ENCODE results near the gene UBE2K. TPM values are rescaled to one million over a fixed set of nuclear protein-coding genes. Genes with fewer than 3 reads are reported as not detected.
"Not testable (repeated sequence)": the region's sequence is repeated elsewhere in the genome, so short reads cannot be mapped to it uniquely, and the experiment has no call there.

Gene UBE2K
- total and polyA plus RNA-seq, 2 of the 13 experiments (the other 11 are each of a cell fraction or from before 2014, with no cell fraction given) = 36.2 to 81.0 TPM

DNA sequence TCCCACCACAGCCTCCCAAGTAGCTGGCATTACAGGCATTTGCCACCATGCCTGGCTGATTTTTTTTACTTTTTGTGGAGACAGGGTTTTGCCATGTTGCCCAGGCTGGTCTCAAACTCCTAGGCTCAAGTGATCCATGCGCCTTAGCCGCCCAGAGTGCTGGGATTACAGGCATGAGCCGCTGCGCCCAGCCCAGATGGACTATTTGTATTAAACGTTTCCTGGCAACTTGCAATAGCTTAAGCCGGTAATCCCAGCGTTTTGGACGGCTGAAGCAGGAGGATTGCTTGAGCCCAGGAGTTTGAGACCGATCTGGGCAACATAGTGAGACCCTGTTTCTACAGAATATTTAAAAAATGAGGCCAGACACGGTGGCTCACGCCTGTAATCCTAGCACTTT lies 18.4 kb downstream of the UBE2K start (continued):
- TF ChIP-seq, protein P1, sequence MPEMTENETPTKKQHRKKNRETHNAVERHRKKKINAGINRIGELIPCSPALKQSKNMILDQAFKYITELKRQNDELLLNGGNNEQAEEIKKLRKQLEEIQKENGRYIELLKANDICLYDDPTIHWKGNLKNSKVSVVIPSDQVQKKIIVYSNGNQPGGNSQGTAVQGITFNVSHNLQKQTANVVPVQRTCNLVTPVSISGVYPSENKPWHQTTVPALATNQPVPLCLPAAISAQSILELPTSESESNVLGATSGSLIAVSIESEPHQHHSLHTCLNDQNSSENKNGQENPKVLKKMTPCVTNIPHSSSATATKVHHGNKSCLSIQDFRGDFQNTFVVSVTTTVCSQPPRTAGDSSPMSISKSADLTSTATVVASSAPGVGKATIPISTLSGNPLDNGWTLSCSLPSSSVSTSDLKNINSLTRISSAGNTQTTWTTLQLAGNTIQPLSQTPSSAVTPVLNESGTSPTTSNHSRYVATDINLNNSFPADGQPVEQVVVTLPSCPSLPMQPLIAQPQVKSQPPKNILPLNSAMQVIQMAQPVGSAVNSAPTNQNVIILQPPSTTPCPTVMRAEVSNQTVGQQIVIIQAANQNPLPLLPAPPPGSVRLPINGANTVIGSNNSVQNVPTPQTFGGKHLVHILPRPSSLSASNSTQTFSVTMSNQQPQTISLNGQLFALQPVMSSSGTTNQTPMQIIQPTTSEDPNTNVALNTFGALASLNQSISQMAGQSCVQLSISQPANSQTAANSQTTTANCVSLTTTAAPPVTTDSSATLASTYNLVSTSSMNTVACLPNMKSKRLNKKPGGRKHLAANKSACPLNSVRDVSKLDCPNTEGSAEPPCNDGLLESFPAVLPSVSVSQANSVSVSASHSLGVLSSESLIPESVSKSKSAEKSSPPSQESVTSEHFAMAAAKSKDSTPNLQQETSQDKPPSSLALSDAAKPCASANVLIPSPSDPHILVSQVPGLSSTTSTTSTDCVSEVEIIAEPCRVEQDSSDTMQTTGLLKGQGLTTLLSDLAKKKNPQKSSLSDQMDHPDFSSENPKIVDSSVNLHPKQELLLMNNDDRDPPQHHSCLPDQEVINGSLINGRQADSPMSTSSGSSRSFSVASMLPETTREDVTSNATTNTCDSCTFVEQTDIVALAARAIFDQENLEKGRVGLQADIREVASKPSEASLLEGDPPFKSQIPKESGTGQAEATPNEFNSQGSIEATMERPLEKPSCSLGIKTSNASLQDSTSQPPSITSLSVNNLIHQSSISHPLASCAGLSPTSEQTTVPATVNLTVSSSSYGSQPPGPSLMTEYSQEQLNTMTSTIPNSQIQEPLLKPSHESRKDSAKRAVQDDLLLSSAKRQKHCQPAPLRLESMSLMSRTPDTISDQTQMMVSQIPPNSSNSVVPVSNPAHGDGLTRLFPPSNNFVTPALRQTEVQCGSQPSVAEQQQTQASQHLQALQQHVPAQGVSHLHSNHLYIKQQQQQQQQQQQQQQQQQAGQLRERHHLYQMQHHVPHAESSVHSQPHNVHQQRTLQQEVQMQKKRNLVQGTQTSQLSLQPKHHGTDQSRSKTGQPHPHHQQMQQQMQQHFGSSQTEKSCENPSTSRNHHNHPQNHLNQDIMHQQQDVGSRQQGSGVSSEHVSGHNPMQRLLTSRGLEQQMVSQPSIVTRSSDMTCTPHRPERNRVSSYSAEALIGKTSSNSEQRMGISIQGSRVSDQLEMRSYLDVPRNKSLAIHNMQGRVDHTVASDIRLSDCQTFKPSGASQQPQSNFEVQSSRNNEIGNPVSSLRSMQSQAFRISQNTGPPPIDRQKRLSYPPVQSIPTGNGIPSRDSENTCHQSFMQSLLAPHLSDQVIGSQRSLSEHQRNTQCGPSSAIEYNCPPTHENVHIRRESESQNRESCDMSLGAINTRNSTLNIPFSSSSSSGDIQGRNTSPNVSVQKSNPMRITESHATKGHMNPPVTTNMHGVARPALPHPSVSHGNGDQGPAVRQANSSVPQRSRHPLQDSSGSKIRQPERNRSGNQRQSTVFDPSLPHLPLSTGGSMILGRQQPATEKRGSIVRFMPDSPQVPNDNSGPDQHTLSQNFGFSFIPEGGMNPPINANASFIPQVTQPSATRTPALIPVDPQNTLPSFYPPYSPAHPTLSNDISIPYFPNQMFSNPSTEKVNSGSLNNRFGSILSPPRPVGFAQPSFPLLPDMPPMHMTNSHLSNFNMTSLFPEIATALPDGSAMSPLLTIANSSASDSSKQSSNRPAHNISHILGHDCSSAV (CRISPR knock-in tag; IDR thresholded peaks at IDR 0.05; ENCODE audit: borderline replicate concordance) = no peak
- no peak for TF ChIP-seq MXI1 (IDR thresholded peaks at IDR 0.05; ENCODE audit: borderline replicate concordance, low read depth, low read length)
- no peak for TF ChIP-seq NFIC (IDR thresholded peaks at IDR 0.05; ENCODE audit: low read length)
- TF ChIP-seq, protein P2, sequence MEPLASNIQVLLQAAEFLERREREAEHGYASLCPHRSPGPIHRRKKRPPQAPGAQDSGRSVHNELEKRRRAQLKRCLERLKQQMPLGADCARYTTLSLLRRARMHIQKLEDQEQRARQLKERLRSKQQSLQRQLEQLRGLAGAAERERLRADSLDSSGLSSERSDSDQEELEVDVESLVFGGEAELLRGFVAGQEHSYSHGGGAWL (CRISPR knock-in tag; IDR thresholded peaks at IDR 0.05) = no peak
- TF ChIP-seq ZNF790 (CRISPR knock-in tag; IDR thresholded peaks at IDR 0.05; ENCODE audit: borderline replicate concordance) = no peak

DNA sequence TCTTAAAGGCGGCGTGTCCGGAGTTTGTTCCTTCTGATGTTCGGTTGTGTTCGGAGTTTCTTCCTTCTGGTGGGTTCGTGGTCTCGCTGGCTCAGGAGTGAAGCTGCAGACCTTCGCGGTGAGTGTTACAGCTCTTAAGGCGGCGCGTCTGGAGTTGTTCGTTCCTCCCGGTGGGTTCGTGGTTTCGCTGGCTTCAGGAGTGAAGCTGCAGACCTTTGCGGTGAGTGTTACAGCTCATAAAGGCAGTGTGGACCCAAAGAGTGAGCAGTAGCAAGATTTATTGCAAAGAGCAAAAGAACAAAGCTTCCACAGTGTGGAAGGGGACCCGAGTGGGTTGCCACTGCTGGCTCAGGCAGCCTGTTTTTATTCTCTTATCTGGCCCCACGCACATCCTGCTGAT lies 19.8 kb downstream of the UBE2K start:
- peaks cover 36% of the 10 kb centered on the region for H4K20me1 ChIP-seq (ENCODE audit: insufficient read depth, low read length)
- POLR2A ChIA-PET; BruUV-seq (replicated peaks); H3K4me3 ChIP-seq (replicated peaks in 1 of 3; ENCODE audit: insufficient read depth in 1 of 3, low read depth in 2 of 3, low read length in 3 of 3); FAIRE-seq; H3K4me2 ChIP-seq (ENCODE audit: low read depth, low read length); DNase-seq (ENCODE audit: low spot score); ATAC-seq; H3K9me3 ChIP-seq (ENCODE audit: low read length); intact Hi-C loops (cut with micrococcal nuclease; ENCODE audit: unreplicated experiment); H3K4me1 ChIP-seq (ENCODE audit: insufficient read depth, low read length); CTCF ChIA-PET (ENCODE audit: low intra/inter-chr PET ratio, low total read pairs); H3K9ac ChIP-seq (ENCODE audit: insufficient read depth, low read depth, low read length); in situ Hi-C loops (cut with HindIII; ENCODE audit: extremely low pct_ligation_motif_present, low pct_unique_long_range_greater_than_20kb); H3K27me3 ChIP-seq (ENCODE audit: control insufficient read depth in 1 of 2, insufficient read depth in 2 of 2, low read length in 2 of 2); H2AFZ ChIP-seq (ENCODE audit: low read length); H3K27ac ChIP-seq (ENCODE audit: extremely low read length, insufficient read depth, low read length): not testable (repeated sequence)
- 92% methylated on average over 19 of the region's 19 CpGs for WGBS (ENCODE audit: low lambda C conversion rate)
- H3K36me3 ChIP-seq (replicated peaks in 1 of 2; ENCODE audit: control insufficient read depth in 1 of 2, insufficient read depth in 2 of 2, low read length in 2 of 2) = peaks cover 4 to 17% of the 10 kb centered on the region in 2 experiments; a peak in 3 of 5 replicates
- peaks cover 91% of the 10 kb centered on the region for H3K79me2 ChIP-seq (ENCODE audit: insufficient read depth, low read length)

All from HepG2 (cell line).